GM21447 (cell line): ENCODE measurements around the gene ZC3H10.
"Not testable (repeated sequence)": the region's sequence is repeated elsewhere in the genome, so short reads cannot be mapped to it uniquely, and the experiment has no call there.

Experiments used
- ATAC-seq: cut with Tn5 transposase; IDR thresholded peaks from one replicate; pipeline ENCODE4 v1.9.1; 2021; ENCODE audit not compliant: unreplicated experiment

Gene ZC3H10

DNA sequence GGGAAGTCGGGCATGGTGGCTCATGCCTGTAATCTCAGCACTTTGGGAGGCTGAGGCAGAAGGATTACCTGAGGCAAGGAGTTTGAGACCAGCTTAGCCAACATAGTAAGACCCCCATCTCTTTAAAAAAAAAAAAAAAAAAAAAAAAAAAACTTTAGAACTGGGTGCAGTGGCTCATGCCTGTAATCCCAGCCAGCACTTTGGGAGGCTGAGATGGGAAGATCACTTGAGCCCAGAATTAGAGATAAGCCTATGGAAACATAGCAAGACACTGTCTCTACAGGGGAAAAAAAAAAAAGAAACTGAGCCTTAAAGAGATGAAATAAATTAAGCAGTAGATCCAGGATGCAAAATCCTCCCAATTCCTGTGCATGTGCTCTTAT lies 15.4 kb upstream of the ZC3H10 start:
- no peak for ATAC-seq

DNA sequence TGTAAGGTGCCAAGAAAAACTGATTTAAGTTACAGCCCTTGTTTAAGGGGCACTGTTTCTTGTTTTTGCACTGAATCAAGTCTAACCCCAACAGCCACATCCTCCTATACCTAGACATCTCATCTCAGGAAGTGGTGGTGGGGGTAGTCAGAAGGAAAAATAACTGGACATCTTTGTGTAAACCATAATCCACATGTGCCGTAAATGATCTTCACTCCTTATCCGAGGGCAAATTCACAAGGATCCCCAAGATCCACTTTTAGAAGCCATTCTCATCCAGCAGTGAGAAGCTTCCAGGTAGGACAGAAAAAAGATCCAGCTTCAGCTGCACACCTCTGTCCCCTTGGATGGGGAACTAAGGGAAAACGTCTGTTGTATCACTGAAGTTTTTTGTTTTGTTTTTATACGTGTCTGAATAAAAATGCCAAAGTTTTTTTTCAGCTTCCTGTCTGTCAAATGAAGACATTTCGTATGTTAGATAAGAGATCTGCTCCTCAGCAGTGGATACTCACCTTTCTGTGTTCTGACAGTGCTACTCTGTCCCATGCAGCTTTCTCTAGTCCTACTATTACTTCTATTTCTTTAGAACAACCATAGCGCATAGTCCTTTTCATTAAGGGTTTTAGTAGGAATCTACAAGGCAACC lies 14.9 kb upstream of the ZC3H10 start:
- ATAC-seq = no peak

DNA sequence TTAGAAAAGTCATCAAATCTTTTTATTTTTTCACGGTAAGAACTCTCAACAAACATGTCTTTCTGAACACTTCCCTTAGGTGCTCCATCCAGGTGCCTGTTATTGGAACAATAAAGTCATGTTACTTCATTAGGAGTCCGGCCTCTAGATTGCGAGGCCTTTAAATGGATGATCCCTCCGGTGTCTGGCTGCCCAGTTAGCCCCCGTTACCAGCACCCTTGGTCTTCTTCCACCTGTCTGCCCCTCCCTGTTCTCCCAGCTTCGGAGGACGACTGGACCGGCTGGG lies 14.3 kb upstream of the ZC3H10 start:
- no peak for ATAC-seq

DNA sequence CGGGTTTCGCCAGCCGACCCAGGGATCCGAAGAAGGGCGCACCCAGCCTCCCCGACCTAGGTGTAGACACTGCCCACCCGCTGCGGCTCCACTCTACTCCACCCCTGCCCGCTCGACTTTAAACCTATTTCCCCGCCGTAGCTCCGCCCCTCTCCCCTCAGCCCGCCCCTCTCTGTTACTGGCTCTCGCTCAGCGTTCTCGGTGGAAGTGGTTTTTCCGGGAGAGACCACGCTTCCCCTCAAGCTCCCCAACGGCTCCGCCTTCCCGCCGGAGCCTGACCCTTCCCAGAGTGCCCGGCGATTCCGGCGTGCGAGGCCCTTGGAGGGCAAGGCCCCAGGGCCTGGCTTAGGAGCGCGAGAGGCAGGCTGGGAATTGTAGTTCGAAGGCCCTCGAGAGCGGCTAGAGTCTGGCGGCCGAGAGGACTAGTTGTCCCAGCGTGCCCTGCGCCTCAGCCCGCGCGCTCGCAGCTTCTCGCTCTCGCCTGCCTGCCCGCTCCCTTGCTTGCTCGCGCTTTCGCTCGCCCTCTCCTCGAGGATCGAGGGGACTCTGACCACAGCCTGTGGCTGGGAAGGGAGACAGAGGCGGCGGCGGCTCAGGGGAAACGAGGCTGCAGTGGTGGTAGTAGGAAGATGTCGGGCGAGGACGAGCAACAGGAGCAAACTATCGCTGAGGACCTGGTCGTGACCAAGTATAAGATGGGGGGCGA lies 13.8 kb upstream of the ZC3H10 start, which contains the start of gene PA2G4:
Gene PA2G4 (plus strand): TSS at position 451 of the 706 bp plus-strand sequence. CDS start 179 bp downstream, at position 630.
- peak; percentile 90 for ATAC-seq

- ATAC-seq = peak; percentile 20
These were observed 13.1 kb upstream of the ZC3H10 start for GRCh38 chr12:56104815-56105608.

DNA sequence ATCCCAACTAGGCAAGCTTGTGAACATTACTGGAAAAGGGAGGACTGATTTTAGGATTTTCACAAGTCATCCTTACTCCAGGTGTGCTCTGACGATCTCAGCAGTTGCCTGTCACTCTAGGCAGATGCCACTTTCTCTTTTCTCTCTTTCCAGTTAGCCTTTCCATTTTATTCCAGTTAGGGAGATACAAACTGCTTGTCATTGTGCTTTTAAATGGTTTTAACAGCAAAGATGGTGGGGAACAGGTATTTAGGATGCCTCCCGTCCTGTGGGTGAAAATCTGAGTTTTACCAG lies 12.5 kb upstream of the ZC3H10 start:
- no peak for ATAC-seq

GRCh38 chr12:56107242-56107641 lies 10.8 kb upstream of the ZC3H10 start:
- ATAC-seq = no peak

DNA sequence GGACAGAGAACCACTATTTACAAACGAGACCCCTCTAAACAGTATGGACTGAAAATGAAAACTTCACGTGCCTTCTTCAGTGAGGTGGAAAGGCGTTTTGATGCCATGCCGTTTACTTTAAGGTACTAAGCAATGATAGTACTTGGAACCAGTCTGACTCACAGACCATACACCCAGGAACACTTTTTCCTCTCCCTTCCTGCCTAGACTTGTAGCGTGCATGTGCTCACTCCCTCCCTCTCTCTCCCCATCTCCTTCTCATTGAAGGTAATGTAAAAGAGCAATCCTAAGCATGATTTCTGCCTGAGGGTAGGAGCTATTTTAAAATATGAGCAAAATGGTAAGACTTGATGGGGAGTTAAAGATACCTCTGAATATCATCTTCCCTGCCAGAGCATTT lies 7.5 kb upstream of the ZC3H10 start:
- no peak for ATAC-seq

DNA sequence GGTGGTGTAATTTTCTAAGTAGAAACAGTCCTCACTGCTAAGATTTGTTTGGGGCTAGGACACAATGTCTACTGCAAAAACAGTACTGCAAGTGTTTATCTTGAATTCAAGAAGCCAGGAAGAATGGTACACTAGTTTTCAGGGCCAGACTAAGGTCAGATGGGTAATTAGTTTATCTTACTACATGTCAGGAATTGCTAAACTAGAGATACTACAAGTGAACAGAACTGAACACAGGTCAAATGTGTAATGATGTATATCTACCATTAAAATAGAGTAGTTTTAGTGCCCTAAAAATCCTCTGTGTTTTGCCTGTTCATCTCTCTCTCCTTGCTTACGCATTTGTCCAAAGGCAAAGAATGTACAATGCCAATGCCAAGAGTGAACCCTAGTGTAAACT lies 4.0 kb upstream of the ZC3H10 start:
- no peak for ATAC-seq

- no peak for ATAC-seq
These were observed 2.7 kb upstream of the ZC3H10 start for GRCh38 chr12:56115329-56115728.

DNA sequence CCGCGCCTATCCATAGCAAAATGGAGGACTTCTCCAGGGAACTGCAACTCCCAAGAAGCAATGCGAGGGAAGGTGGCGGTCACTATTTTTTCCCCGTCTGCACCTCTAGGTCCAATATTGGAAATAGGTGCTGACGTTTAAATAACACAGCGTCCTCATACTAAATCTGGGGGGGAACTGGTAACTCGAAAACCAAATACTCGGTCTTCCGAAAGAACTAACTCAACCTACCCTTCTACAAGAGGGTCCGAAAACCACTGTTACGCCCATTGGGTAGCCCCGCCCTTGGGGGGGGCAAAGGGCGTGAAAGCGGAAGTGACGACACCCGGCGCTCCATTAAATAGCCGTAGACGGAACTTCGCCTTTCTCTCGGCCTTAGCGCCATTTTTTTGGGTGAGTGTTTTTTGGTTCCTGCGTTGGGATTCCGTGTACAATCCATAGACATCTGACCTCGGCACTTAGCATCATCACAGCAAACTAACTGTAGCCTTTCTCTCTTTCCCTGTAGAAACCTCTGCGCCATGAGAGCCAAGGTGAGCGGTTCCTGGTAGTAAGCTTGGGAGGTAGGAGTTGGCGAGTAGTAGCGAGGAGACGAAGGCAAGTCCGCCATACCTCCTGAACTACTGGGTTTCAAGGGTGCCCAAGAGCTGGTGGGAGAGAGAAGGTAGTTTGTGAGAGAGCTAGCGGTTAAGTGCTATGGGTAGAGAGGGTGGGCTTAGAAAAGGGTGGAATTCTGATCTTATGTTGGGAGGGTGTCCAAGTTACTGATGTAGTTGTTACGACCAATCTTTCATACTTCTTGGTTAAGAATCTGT lies 1.6 kb upstream of the ZC3H10 start, which contains the start of gene RPL41:
Gene RPL41 (plus strand): TSS at position 367 of the 815 bp plus-strand sequence.
- peak; percentile 44 for ATAC-seq

DNA sequence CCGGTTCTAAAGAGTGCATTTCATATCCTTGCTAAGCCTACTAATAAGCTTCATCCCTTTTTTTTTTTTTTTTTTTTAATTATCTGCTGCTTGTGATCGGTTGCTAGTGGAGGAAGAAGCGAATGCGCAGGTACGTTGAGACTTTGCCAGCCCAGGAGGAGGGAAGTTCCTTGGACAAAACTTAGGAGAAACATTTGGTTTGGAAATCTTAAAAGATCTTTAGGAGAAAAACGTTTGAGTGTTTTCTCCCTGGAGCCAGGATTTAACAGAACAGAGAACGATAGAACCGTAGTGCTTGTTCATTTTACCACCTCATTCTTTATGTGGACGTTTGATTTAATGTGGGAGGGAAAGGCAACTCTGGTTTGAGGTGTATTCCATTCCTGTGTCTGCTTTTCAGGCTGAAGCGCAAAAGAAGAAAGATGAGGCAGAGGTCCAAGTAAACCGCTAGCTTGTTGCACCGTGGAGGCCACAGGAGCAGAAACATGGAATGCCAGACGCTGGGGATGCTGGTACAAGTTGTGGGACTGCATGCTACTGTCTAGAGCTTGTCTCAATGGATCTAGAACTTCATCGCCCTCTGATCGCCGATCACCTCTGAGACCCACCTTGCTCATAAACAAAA lies 872 bp upstream of the ZC3H10 start:
- ATAC-seq = not testable (repeated sequence)

DNA sequence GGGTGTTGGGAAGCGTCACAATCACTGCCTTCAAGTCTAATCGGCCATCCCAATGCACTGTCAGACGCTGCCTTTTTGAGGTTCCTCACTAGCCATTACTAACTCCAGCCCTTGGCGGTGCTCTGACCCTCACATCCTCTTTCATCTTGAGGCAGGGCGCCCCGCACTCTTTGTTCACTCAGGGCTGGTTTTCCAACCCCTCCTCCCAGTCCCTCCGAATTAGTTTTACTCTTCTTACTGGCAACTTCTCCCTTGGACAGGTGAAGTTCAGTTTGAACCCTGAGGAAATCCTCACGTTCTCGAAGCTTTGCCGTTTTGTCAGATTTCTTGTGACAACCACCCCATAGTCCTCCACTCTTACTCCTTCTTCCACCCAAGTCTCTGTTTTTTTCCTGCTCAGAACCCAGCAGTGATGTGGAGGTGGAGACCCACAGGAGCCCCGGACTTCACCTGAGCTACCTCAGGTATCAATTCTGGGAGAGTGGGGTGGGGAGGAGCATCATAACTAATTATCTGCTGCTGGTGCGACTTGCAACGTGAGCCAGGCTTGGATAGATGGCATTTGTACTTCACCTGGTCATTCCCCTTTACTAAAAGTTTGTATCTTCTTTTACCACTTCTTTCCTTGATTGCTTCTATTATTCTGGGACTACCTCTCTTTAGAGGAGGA lies 757 bp downstream of the ZC3H10 start:
- no peak for ATAC-seq

DNA sequence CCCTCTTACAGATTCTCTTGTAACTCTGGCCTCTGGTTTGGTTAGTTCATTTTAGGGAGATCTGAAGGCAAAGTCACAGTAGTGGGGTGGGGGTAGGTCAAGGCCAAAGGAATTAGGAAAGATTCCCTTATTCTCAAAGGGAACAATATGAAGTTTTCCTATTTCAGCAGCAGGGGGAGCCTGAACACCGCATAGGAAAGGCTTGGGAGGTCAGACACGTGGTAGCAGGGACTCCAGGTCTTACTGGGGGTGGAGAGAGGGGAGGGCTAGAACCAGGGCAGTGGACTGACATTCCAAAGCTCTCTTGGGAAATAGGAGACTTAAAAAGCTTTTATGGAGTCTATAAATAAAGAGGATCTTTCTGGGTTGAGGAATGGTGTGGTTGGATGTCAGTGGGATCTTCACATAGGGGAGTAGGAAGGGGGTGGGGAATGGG lies 1.3 kb downstream of the ZC3H10 start:
- no peak for ATAC-seq

- no peak for ATAC-seq
These were observed 2.2 kb downstream of the ZC3H10 start for GRCh38 chr12:56120158-56120846.

DNA sequence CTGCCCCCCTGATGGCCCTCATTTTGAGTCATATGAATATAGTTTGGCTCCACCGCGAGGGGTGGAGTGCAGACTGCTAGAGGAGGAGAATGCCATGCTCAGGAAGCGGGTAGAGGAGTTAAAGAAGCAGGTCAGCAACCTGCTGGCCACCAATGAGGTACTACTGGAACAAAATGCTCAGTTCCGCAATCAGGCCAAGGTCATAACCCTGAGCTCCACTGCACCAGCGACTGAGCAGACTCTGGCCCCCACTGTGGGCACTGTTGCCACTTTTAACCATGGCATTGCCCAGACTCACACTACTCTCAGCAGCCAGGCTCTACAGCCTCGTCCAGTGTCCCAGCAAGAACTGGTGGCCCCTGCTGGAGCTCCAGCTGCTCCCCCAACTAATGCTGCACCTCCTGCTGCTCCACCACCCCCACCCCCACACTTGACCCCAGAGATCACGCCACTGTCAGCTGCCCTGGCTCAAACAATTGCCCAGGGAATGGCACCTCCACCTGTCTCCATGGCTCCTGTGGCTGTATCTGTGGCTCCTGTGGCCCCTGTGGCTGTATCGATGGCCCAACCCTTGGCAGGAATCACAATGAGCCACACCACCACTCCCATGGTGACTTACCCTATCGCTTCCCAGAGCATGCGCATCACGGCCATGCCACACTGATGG lies 3.3 kb downstream of the ZC3H10 start:
- ATAC-seq = no peak

GRCh38 chr12:56122637-56123036 lies 4.6 kb downstream of the ZC3H10 start:
- ATAC-seq = no peak

DNA sequence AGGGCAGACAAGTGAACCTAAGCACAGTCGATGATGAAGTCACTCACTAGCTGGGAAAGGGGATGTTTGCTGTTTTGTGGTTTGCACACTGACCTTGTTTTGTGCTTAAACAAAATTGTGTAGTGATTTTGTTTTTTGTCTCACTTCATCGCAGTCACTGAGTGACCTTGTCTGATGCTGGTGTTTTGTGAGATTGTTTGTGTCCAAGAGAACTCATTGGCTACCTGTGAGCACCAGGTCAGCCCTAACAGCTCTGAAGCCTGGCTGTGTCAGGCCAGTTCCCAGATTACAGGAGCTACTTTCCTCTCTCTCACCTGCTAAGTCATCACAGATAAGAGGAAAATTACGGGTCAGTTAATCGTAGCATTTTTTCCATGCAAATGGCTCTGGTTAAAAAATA lies 6.1 kb downstream of the ZC3H10 start:
- ATAC-seq = no peak

GRCh38 chr12:56126732-56127239 lies 8.7 kb downstream of the ZC3H10 start:
- ATAC-seq = no peak
